Stimulated activated CD8-positive, alpha-beta memory T cell treated with anti-CD3 and anti-CD28 coated beads, Interleukin-7, amount 100 ng/mL, for 4 hours (primary cell): Measurements from ENCODE around the gene CD200R1L.
"Not testable (repeated sequence)": the region's sequence is repeated elsewhere in the genome, so short reads cannot be mapped to it uniquely, and the experiment has no call there.

Experiments used
- DNase-seq, 2 donors: peaks; one replicate each; pipeline ENCODE4 v3.0.0-alpha.2; 2020; ENCODE audit warnings: low read depth in 2 of 2

The CD200R1L gene

GRCh38 chr3:112846764-112847163, at the start of gene CD200R1L:
Gene CD200R1L (minus strand): TSS chr3:112846864. CDS start chr3:112829367, 17,497 bp downstream.
- DNase-seq, result no peak

DNA sequence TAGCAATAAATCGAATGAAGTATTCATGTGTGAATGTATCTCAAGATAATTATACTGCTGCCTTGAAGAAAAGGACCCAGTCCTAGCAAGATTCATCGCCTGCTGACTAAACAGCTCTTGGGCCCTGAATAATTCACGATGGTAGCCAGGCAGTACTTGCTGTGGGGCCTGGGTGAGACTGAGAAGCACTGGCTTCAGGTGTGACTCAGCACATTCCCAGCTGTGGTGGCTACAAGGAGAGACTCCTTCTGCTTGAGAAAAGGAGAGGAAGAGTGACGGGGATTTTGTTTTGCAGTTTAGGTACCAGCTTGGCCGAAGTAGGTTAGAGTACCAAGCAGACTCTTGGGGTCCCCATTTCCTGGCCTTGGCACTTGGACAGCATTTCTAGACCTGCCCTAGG, 47.6 kb upstream of the CD200R1L start:
- DNase-seq, result no peak

DNA sequence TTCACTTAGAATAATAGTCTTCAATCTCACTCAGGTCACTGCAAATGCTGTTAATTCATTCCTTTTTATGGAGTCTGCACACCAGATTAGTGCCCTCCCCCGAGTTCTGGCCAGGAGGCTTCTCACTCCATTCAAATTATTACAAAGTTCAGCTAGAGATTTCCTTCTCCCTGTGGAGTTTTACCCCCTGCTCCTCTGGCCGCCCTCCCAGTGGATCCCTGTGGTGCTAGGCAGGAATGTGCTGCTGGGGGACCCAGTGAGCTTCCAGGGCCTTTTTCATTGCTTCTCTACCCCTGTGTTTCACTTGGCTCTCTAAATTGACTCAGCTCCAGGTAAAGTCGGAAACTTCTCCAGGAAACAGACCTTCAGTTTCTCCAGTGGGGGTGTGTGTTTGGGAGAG, 42.7 kb upstream of the CD200R1L start:
- no peak for DNase-seq

- no peak for DNase-seq
These were observed 41.9 kb upstream of the CD200R1L start for GRCh38 chr3:112888381-112889085.

DNA sequence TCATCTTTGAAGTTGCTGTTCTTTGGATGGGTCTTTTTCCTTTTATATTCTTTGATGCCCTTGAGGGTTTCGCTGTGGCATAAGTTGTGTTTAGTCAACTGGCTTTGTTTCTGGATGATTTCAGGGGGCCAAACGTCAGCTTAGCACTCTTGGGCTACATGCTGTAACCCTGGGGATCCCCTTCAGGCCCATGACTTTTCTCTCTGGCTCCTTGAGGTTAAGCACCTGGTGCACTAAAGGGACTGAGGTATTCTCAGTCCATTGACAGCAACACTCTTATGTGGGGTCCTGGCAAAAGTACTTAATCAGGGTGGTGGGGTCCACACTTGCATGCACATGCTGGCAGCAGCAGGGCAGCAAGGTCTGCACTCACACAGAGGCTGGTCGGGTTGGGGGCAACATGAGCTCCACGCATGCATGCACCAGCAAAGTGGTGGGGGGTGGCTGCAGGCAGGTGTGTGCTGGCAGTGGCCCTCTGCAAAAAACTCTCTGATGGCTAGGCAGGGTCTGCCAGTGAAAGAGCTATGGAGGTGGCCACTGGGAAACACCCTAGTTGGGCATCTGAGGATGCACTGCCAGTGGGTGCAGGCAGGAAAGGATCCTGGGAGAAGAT, 38.1 kb upstream of the CD200R1L start:
- DNase-seq, result no peak

DNA sequence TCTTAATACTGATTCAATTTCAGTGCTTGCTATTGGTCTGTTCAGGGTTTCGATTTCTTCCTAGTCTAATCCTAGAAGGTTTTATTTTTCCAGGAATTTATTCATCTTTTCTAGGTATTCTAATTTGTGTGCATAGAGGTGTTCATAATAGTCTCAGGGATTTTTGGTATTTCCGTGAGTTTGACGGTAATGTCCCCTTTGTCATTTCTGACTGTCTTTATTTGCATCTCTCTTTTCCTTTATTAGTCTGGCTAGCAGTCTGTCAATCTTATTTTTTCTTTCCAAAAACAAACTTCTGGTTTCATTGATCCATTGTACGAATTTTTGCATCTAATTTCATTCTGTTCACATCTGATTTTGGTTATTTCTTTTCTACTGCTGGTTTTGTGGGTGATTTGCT, 35.2 kb upstream of the CD200R1L start:
- DNase-seq, result no peak

DNA sequence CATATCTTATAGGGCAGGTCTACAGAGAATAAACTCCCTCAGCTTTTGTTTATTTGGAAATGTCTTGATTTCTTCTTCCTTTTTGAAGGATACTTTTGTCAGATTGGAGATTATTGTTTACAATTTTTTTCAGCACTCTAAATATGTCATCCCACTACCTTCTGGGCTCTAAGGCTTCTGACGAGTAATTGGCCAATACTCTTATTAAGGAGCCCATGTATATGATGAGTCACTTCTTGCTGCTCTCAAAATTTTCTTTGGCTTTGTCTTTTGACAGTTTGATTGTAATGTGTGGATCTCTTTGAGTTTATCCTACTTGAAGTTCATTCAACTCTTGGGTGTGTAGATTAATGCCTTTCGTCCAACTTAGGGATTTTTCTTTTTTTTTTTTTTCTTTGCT, 28.9 kb upstream of the CD200R1L start:
- DNase-seq, result no peak

DNA sequence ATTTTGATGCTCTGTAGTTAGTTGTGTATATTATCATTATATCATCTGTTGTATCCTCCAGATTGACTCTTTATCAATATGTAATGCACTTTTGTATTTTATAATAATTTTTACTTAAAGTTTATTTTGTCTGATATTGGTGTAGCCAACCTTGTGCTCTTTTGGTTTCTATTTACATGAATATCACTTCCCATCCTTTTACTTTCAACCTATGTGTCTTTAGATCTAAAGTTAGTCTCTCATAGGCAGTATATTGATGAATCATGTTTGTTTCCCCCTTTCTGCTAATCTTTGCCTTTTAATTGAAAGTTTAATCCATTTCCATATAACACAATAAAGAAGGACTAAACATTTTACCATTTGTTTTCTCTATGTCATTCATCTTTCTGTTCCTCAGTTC, 28.1 kb upstream of the CD200R1L start:
- no peak for DNase-seq

- DNase-seq, result no peak
These were observed 27.0 kb upstream of the CD200R1L start for GRCh38 chr3:112873632-112874031.

DNA sequence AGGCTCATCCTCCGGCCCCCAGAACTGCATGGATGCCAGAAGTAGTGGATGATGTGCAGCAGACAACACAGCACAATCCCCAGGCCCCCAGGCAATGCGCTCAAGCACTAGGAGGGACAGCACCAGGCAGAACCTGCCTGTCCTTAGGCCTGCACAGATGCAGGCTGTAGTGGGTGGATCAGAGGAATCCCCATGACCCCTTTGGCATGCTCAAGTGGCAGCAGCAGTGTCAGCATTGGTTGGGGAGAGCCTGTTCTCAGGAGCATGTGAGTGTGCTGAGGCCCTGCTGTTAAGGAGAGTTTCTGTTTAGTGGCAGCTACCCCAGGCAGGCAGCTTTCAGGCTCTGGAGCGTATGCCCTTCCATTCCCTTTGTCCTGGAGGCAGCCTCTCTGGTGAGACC, 25.1 kb upstream of the CD200R1L start:
- DNase-seq, result no peak

- DNase-seq, result no peak
These were observed 19.1 kb upstream of the CD200R1L start for GRCh38 chr3:112865757-112866156.

GRCh38 chr3:112860898-112861297, 14.2 kb upstream of the CD200R1L start:
- no peak for DNase-seq

DNA sequence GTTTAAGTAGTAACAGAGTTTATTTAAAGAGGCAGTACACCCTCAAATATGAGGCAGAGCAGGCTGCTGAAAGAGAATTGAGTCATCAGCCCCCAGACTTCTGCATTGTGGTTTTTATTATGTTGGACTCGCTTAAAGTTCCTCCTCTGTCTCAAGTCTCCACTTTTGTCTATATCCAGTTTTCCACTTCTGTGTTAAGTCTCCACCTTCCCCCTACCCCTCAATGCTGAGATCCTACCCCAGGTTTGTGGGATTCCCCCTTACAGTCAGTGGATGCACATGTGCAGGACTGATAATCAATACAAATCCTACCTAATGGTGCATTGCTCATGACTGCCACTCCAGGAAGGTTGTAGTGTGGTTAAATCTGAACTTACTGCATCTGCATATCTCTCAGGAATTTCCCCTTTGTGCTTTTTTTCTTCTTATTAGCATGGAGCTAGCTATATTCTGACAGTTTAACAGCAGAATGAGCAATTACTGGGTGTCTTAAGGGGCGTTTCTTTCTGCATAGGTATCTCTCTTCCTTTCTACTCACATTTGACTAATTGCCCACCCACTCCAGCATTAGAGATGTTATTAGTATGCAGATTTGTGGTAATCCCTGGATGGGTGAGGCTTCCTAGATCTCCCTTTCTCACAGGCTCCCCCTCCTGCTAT, 11.9 kb upstream of the CD200R1L start:
- no peak for DNase-seq

DNA sequence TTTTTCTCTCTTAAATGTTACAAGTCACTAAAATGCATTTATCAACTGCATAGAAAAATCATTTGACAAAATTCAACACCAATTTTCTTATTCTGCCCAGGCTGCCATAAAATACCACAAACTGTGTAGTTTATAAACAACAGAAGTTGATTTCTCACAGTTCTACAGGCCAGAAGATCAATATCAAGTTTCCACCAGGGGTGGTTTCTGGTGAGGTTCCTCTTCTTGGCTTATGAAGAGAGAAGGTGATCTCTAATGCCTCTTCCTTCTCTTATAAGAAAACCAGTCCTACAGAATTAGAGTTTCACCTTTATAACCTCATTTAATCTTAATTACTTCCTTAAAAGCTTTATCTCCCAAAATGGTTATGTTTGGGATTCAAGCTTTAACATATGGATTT, 10.9 kb upstream of the CD200R1L start:
- DNase-seq, result no peak

DNA sequence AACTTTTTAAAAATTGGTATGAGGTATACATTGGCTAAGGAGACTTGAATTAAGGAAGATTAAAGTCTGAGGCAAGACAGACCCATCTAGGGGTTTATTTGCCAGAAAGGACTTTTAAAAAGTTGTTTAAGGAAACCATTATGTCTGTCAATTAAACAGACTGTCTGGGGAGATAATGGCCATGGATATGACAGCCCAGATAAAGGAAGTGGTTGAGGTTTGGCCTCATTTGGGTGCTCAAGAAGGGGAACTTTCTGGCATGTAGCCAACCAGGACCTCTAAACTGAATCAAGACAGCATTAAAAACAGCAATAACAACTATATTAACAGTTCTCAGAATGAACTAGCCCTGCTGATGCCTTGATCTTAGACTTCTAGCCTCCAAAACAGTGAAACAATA, 9.9 kb upstream of the CD200R1L start:
- no peak for DNase-seq

GRCh38 chr3:112855883-112856282, 9.2 kb upstream of the CD200R1L start:
- no peak for DNase-seq

- DNase-seq, result not testable (repeated sequence)
These were observed 8.4 kb upstream of the CD200R1L start for GRCh38 chr3:112855074-112855473.

- DNase-seq, result no peak
These were observed 1.5 kb upstream of the CD200R1L start for GRCh38 chr3:112848196-112848595.

GRCh38 chr3:112847692-112848091, 1.0 kb upstream of the CD200R1L start:
- peak in 1 of 2 donors; percentile 10 for DNase-seq

GRCh38 chr3:112845772-112846171, 892 bp downstream of the CD200R1L start:
- no peak for DNase-seq

DNA sequence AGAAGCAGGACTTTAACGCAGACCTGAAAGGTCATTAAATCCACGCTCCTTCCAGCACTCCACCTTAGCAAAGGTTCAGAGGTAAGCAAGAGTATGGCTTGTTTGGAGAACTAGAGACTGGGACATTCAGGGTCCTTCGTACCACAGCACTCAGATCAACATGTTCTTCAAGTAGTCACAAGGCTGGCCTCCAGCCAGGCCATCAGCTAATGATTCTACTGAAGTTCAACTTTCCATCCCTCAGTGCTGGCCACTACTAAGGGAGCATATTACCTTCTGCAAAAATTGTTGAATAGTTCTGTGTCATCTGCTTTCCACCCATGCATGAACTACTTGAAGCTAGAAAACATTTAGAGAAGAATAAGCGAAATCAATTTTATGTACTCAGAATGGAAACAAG, 17.6 kb downstream of the CD200R1L start:
- DNase-seq, result no peak

- DNase-seq, result no peak
These were observed 24.3 kb downstream of the CD200R1L start for GRCh38 chr3:112822064-112823055.
